Measurements from ENCODE around the gene RIPOR2.

GRCh38 chr6:24940311-24940917 lies 4.7 kb upstream of the RIPOR2 start:
- TF ChIP-seq CTCF (IDR thresholded peaks at IDR 0.05) (no peak), ZFX (IDR thresholded peaks at IDR 0.05; ENCODE audit: borderline replicate concordance) (no peak)

Measured in 22Rv1 (cell line).